Gastroesophageal sphincter (tissue), 4 donors: ENCODE data around the gene LIMS2. TPM values are rescaled to one million over a fixed set of nuclear protein-coding genes. Genes with fewer than 3 reads are reported as not detected.

Experiments used
- ATAC-seq: fragments of 150-250 bp; one replicate; pipeline ENCODE4 v1.9.1; 2016; ENCODE audit warnings: mild to moderate bottlenecking, moderate library complexity
- H3K27ac ChIP-seq, 4 donors: fragments of 200-600 bp; sonication (generic) in 3 of 4; 1 replicate in 3 of 4; 2 replicates in 1 of 4; pipeline ENCODE4 v1.5.1; 2016 to 2019
- H3K27me3 ChIP-seq: fragments of 200-600 bp; sonication (generic); one replicate; pipeline ENCODE4 v1.5.1; 2019
- H3K36me3 ChIP-seq, 2 donors: fragments of 200-600 bp; sonication (generic); one replicate each; pipeline ENCODE4 v1.5.1; 2019; ENCODE audit warnings: control low read depth in 1 of 2
- H3K4me1 ChIP-seq, 3 donors: fragments of 200-600 bp; sonication (generic); 1 replicate in 2 of 3; 2 replicates in 1 of 3; pipeline ENCODE4 v1.5.1; 2016 to 2019; ENCODE audit warnings: control low read depth in 2 of 3
- H3K4me3 ChIP-seq, 2 donors: fragments of 200-600 bp; sonication (generic); one replicate each; pipeline ENCODE4 v1.5.1; 2019; ENCODE audit warnings: mild to moderate bottlenecking in 1 of 2, moderate library complexity in 1 of 2
- H3K9me3 ChIP-seq, 3 donors: fragments of 200-600 bp; sonication (generic); one replicate each; pipeline ENCODE4 v1.5.1; 2017 to 2019; ENCODE audit warnings: control low read depth in 2 of 3
- EP300 ChIP-seq: sonication (generic); formaldehyde crosslinking; IDR thresholded peaks from one replicate; pipeline ENCODE4 v1.6.1; 2017; ENCODE audit warnings: antibody characterized with exemption, mild to moderate bottlenecking
- POLR2A ChIP-seq, 2 donors: fragments of 450-650 bp; IDR thresholded peaks; one replicate each; pipeline ENCODE4 v1.6.1; 2017; ENCODE audit warnings: antibody characterized with exemption in 2 of 2, mild to moderate bottlenecking in 2 of 2, moderate library complexity in 1 of 2
- POLR2AphosphoS5 ChIP-seq: sonication (generic); formaldehyde crosslinking; IDR thresholded peaks from one replicate; pipeline ENCODE4 v1.6.1; 2017; ENCODE audit warnings: antibody characterized with exemption
- WGBS, 2 donors: methylation state at CpG; one replicate each; pipeline ENCODE4 v1.1.5; 2018; ENCODE audit warnings: low coverage in 1 of 2; 5-methylcytosine and 5-hydroxymethylcytosine counted together
- total RNA-seq, 4 donors: library from RNA; depleted of rRNA; stranded (reverse); fragments of >200 nt; gene quantifications; one replicate each; pipeline ENCODE4 v1.1.0, GENCODE V29; 2016
- TF ChIP-seq, protein P1 (sequence below), 4 experiments: fragments of 200-600 bp in 2 of 4; fragments of 450-650 bp in 2 of 4; sonication (generic) in 1 of 4; IDR thresholded peaks; one replicate each; pipeline ENCODE4 v1.5.1; 2017 to 2019; ENCODE audit warnings: antibody characterized with exemption in 4 of 4, mild to moderate bottlenecking in 2 of 4, moderate library complexity in 2 of 4

LIMS2 gene
- total RNA-seq, 4 donors from 2014 or later = 81.4 to 275 (median 124) TPM

DNA sequence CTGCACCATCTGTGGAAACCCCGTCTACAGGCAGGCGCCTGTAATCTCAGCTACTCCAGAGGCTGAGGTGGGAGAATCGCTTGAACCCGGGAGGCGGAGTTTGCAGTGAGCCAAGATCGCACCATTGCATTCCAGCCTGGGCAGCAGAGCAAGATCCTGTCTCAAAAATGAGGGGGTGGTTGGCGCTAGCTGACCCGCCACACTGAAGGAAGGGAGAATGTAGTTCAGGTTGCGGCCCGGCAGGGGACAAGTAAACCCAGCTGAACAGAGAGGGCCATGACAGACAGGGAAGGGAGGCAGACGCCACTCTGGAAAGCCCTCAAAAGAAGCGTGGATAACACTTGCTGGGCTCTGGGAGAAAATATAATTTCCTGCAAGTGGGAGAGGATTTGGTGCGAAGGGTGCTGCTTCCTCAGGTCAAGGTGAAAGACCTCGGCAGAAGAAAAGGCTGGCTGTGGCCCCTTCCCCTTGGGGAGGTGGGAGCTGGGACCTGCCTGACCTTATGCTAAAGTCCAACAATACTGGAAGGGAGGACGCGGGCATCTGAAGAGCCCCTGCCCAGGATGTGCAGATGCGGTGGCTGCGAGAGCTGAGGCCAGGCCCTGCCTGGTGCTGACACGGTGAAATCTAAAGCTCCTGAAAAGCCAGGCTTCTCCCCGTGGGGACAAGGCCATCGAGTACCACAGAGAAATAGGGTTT, 22.3 kb upstream of the LIMS2 start:
- Histone ChIP-seq H3K9me3 (no peaks in the 10 kb centered on the region), H3K4me3 (no peak overlapping the region), H3K27ac (no peak overlapping the region), H3K4me1 (peaks cover 0 to 28% (median 7%) of the 10 kb centered on the region in 3 donors), H3K27me3 (no peaks in the 10 kb centered on the region), H3K36me3 (no peaks in the 10 kb centered on the region)
- no peak for ATAC-seq
- TF ChIP-seq POLR2AphosphoS5 (no peak), POLR2A (IDR thresholded peaks at IDR 0.05) (no peak), EP300 (no peak)
- TF ChIP-seq, protein P1, sequence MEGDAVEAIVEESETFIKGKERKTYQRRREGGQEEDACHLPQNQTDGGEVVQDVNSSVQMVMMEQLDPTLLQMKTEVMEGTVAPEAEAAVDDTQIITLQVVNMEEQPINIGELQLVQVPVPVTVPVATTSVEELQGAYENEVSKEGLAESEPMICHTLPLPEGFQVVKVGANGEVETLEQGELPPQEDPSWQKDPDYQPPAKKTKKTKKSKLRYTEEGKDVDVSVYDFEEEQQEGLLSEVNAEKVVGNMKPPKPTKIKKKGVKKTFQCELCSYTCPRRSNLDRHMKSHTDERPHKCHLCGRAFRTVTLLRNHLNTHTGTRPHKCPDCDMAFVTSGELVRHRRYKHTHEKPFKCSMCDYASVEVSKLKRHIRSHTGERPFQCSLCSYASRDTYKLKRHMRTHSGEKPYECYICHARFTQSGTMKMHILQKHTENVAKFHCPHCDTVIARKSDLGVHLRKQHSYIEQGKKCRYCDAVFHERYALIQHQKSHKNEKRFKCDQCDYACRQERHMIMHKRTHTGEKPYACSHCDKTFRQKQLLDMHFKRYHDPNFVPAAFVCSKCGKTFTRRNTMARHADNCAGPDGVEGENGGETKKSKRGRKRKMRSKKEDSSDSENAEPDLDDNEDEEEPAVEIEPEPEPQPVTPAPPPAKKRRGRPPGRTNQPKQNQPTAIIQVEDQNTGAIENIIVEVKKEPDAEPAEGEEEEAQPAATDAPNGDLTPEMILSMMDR (IDR thresholded peaks at IDR 0.05) = no peak
- 82 to 93% methylated on average over 6 to 13 of the region's 21 CpGs for WGBS, 2 donors

DNA sequence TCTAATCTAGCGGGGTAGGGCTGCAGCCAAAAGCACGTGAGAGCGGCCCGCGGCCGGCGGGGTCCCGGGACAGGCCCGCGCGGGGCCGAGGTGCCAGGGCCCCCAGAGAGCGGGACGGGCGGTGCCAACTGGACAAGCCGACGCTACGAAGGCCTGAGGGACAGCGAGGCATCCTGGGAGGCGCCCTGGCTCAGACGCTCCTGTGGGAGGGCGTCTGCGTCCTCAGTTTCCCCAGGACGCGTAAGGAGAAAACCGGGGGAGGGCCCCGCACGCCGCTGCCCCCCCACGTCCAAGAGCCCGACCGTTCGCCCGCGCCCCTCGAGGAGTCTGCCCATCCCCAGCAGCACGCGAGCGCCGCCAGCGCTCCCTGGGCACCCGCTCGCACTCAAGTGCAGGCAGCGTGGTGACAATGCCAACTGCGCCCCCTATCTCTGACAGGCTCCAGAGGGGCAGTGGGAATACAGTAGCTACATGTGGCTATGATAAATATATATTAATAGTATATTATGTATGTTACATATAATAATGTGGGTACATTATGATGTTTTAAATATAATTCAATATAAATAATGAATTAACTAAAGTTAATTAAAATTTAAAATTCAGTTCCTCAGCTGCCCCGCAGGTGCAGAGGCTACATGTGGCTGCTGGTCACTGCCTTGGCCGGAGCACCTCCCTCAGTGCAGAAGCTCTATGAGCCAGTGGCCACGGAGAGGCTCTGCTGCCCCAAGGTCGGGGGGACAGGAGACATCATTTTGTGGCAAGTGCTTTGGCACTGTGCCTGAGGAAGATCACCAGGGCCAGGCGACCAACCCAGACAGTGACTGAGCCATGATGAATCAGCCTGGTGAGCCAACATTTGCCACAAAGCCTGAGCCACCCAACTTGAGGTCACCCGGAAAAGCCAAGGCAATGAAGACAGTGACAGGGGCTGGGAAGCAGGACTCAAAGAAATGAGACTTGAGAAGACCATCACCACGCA, 20.5 kb upstream of the LIMS2 start:
- no peak for TF ChIP-seq POLR2A (IDR thresholded peaks at IDR 0.05)
- TF ChIP-seq, protein P1 (IDR thresholded peaks at IDR 0.05) = peak in 3 of 4 experiments; percentile 55 to 86 (median 58)
- TF ChIP-seq POLR2AphosphoS5 = peak; percentile 10
- TF ChIP-seq EP300 = no peak
- no peaks in the 10 kb centered on the region for H3K9me3 ChIP-seq
- H3K4me3 ChIP-seq = peak overlapping the region; percentile 20 to 50
- peaks cover 0 to 19% (median 7%) of the 10 kb centered on the region in 3 donors for H3K4me1 ChIP-seq
- WGBS, 2 donors = 60 to 69% methylated on average over 5 to 8 of the region's 52 CpGs
- peak; percentile 75 for ATAC-seq
- H3K27ac ChIP-seq = peak overlapping the region in 3 of 4 donors; percentile 42 to 78 (median 72)
- no peaks in the 10 kb centered on the region for H3K36me3 ChIP-seq
- H3K27me3 ChIP-seq = no peaks in the 10 kb centered on the region

DNA sequence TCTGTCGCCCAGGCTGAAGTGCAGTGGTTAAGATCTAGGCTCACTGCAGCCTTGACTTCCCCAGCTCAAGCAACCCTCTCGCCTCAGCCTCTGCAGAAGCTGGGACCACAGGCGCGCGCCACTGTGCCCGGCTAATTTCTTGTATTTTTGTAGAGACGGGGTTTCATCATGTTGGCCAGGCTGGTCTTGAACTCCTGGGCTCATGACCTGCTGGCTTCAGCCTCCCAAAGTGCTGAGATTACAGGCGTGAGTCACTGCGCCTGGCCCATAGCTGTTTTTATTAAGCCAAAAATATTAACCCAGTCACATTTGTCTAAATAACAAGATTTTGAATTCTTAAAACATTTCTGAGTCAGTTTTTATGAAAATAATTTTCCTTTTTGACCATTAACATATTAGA, 19.7 kb upstream of the LIMS2 start:
- H3K9me3 ChIP-seq = no peaks in the 10 kb centered on the region
- peaks cover 0 to 14% (median 4%) of the 10 kb centered on the region in 3 donors for H3K4me1 ChIP-seq
- H3K27me3 ChIP-seq = no peaks in the 10 kb centered on the region
- peak; percentile 47 for ATAC-seq
- TF ChIP-seq POLR2AphosphoS5 = peak; percentile 31
- no peak for TF ChIP-seq POLR2A (IDR thresholded peaks at IDR 0.05)
- 65 to 68% methylated on average over 5 to 6 of the region's 9 CpGs for WGBS, 2 donors
- H3K27ac ChIP-seq = peak overlapping the region in 2 of 4 donors; percentile 72 to 78
- no peaks in the 10 kb centered on the region for H3K36me3 ChIP-seq
- H3K4me3 ChIP-seq = peak overlapping the region in 1 of 2 donors; percentile 50

DNA sequence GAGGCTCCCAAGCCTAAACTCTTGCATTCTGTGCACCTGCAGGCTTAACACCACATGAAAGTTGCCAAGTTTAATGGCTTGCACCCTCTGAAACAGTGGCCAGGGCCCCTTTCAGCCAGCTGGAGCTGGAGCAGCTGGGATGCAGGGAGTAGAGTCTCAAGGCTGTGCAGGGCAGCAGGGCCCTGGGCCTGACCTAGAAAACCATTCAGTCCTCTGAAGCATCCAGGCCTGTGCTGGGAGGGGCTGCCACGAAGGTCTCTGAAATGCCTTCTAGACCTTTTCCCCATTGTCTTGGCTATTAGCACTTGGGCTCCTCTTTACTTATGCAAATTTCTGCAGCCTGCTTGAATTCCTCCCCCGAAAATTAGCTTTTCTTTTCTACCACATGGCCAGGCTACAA, 15.4 kb upstream of the LIMS2 start:
- 92 to 100% methylated on average over 1 to 2 of the region's 2 CpGs for WGBS, 2 donors
- no peaks in the 10 kb centered on the region for H3K27me3 ChIP-seq
- TF ChIP-seq, protein P1 (IDR thresholded peaks at IDR 0.05) = no peak
- TF ChIP-seq EP300 (no peak), POLR2A (IDR thresholded peaks at IDR 0.05) (no peak), POLR2AphosphoS5 (no peak)
- no peak for ATAC-seq
- no peak overlapping the region for H3K27ac ChIP-seq
- peaks cover 0 to 13% (median 4%) of the 10 kb centered on the region in 3 donors for H3K4me1 ChIP-seq
- H3K9me3 ChIP-seq = no peaks in the 10 kb centered on the region
- no peaks in the 10 kb centered on the region for H3K36me3 ChIP-seq
- H3K4me3 ChIP-seq = no peak overlapping the region

DNA sequence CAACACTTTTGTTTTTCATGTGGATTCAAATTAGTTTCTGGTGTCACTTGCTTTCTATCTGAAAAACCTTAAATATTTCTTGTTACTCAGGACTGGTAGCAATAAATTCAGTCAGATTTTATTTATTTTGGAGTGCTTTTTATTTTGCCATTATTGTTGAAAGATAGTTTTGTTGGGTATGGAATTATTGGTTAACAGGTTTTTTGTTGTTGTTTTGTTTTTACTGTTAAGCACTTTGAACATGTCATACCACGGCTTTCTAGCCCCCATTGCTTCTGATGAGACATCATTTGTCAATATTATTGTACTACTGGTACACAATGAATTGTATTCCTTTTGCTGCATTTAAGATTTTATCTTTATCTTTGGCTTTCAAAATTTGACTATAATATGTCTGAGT, 13.1 kb upstream of the LIMS2 start:
- Histone ChIP-seq H3K9me3 (no peaks in the 10 kb centered on the region), H3K36me3 (no peaks in the 10 kb centered on the region), H3K27me3 (no peaks in the 10 kb centered on the region), H3K4me1 (peaks cover 0 to 22% (median 6%) of the 10 kb centered on the region in 3 donors), H3K4me3 (no peak overlapping the region), H3K27ac (no peak overlapping the region)
- TF ChIP-seq POLR2AphosphoS5 (no peak), EP300 (no peak), POLR2A (IDR thresholded peaks at IDR 0.05) (no peak)
- TF ChIP-seq, protein P1 (IDR thresholded peaks at IDR 0.05) = no peak
- 80 to 83% methylated on average over 1 of the region's 1 CpG for WGBS, 2 donors
- ATAC-seq = no peak
